NCI-H187 treated with DMSO at 0.1 percent for 48 hours (cell line): ENCODE data around the gene SUGCT.
"Not testable (repeated sequence)": the region's sequence is repeated elsewhere in the genome, so short reads cannot be mapped to it uniquely, and the experiment has no call there.

Source experiments
- DNase-seq: peaks from one replicate; lab custom pipeline; 2025; lab: John Stamatoyannopoulos, UW

The SUGCT gene

GRCh38 chr7:40263752-40264390, 129.1 kb downstream of the SUGCT start:
- DNase-seq, result no peak

GRCh38 chr7:40267583-40267982, 132.8 kb downstream of the SUGCT start:
- no peak for DNase-seq

- DNase-seq, result not testable (repeated sequence)
Observed at GRCh38 chr7:40268810-40269209, 134.0 kb downstream of the SUGCT start.

- no peak for DNase-seq
Observed at GRCh38 chr7:40276061-40276460, 141.3 kb downstream of the SUGCT start.

GRCh38 chr7:40279991-40280390, 145.2 kb downstream of the SUGCT start:
- DNase-seq, result no peak

- no peak for DNase-seq
Observed at GRCh38 chr7:40282858-40283257, 148.1 kb downstream of the SUGCT start.

GRCh38 chr7:40283391-40283790, 148.6 kb downstream of the SUGCT start:
- no peak for DNase-seq

GRCh38 chr7:40288827-40289226, 154.0 kb downstream of the SUGCT start:
- no peak for DNase-seq

- DNase-seq, result no peak
Observed at GRCh38 chr7:40297741-40298311, 163.0 kb downstream of the SUGCT start.

- DNase-seq, result no peak
Observed at GRCh38 chr7:40298421-40298820, 163.6 kb downstream of the SUGCT start.

GRCh38 chr7:40299097-40299496, 164.3 kb downstream of the SUGCT start:
- DNase-seq, result no peak

GRCh38 chr7:40300146-40300670, 165.4 kb downstream of the SUGCT start:
- DNase-seq, result no peak

GRCh38 chr7:40301486-40302068, 166.8 kb downstream of the SUGCT start:
- no peak for DNase-seq

GRCh38 chr7:40303996-40304395, 169.2 kb downstream of the SUGCT start:
- no peak for DNase-seq

GRCh38 chr7:40305229-40305628, 170.4 kb downstream of the SUGCT start:
- no peak for DNase-seq

GRCh38 chr7:40306025-40306424, 171.2 kb downstream of the SUGCT start:
- no peak for DNase-seq

GRCh38 chr7:40306596-40306995, 171.8 kb downstream of the SUGCT start:
- DNase-seq, result no peak

- no peak for DNase-seq
Observed at GRCh38 chr7:40310258-40310657, 175.5 kb downstream of the SUGCT start.

- DNase-seq, result no peak
Observed at GRCh38 chr7:40311307-40311706, 176.5 kb downstream of the SUGCT start.

GRCh38 chr7:40315277-40315676, 180.5 kb downstream of the SUGCT start:
- DNase-seq, result no peak

- DNase-seq, result no peak
Observed at GRCh38 chr7:40316176-40316575, 181.4 kb downstream of the SUGCT start.

GRCh38 chr7:40324914-40325313, 190.1 kb downstream of the SUGCT start:
- DNase-seq, result no peak

- no peak for DNase-seq
Observed at GRCh38 chr7:40327113-40327512, 192.3 kb downstream of the SUGCT start.

- DNase-seq, result no peak
Observed at GRCh38 chr7:40327873-40328272, 193.1 kb downstream of the SUGCT start.
